Sciatic nerve (tissue), 2 donors: ENCODE measurements around the gene WHRN. TPM values are rescaled to one million over a fixed set of nuclear protein-coding genes. Genes with fewer than 3 reads are reported as not detected.
A peak's percentile ranks its signal among the peaks of the same experiment; 100 is the strongest.

Experiments
- ATAC-seq: fragments of 200-7000 bp; cut with Tn5 transposase; one replicate; pipeline ENCODE4 v1.9.1; 2020; ENCODE audit warnings: mild to moderate bottlenecking, moderate library complexity
- DNase-seq: peaks from one replicate; pipeline ENCODE4 v3.0.0-alpha.2; 2020; ENCODE audit warnings: low spot score
- intact Hi-C: fragments of 100-400 bp; cut with DNase I; formaldehyde crosslinking; loops from one replicate; pipeline ENCODE4 v1.14.2; 2022
- total RNA-seq: library from RNA; stranded (reverse); fragmentation: NEBNext Ultra II Directional; extraction: Animal tissue kit (Norgen Biotek cat#: 25700); gene quantifications from one replicate; pipeline ENCODE4 v1.2.1, GENCODE V29; 2021
- donor health status: DM: no; HTN: no; CAD: no.
- donor health status: DM: no; HTN: no; CAD: no.

WHRN gene
- total RNA-seq, 1 donor from 2014 or later = 5.3 TPM

GRCh38 chr9:114497236-114497635, 8.0 kb downstream of the WHRN start:
- intact Hi-C loops = no loop called here
- ATAC-seq (no peak), DNase-seq (no peak)

GRCh38 chr9:114496011-114496410, 9.3 kb downstream of the WHRN start:
- intact Hi-C loops = no loop called here
- ATAC-seq = no peak
- no peak for DNase-seq

GRCh38 chr9:114494776-114495569, 10.3 kb downstream of the WHRN start:
- DNase-seq (no peak), ATAC-seq (no peak)
- intact Hi-C loops = no loop called here

- intact Hi-C loops = loop anchor here (2.0 kb wide), 1 partner anchor 75 kb away; no protein-coding TSS in a partner anchor
- no peak for ATAC-seq
- DNase-seq = no peak
Observed at GRCh38 chr9:114493521-114494184, 11.6 kb downstream of the WHRN start.

GRCh38 chr9:114492991-114493390, 12.3 kb downstream of the WHRN start:
- no peak for DNase-seq
- no peak for ATAC-seq
- intact Hi-C loops = loop anchor here (2.0 kb wide), 1 partner anchor 74 kb away; no protein-coding TSS in a partner anchor

GRCh38 chr9:114491430-114492003, 13.8 kb downstream of the WHRN start:
- ATAC-seq = no peak
- DNase-seq = no peak
- intact Hi-C loops = loop anchor here (2.0 kb wide), 1 partner anchor 73 kb away; no protein-coding TSS in a partner anchor

- no peak for DNase-seq
- ATAC-seq = no peak
- intact Hi-C loops = no loop called here
Observed at GRCh38 chr9:114489928-114490327, 15.3 kb downstream of the WHRN start.

GRCh38 chr9:114488398-114489129, 16.7 kb downstream of the WHRN start:
- DNase-seq = no peak
- intact Hi-C loops = no loop called here
- ATAC-seq = no peak

- DNase-seq = no peak
- intact Hi-C loops = no loop called here
- ATAC-seq = peak; percentile 71
Observed at GRCh38 chr9:114487607-114488300, 17.5 kb downstream of the WHRN start.

- intact Hi-C loops = no loop called here
- ATAC-seq (no peak), DNase-seq (no peak)
Observed at GRCh38 chr9:114486205-114486963, 18.9 kb downstream of the WHRN start.

GRCh38 chr9:114484854-114485443, 20.3 kb downstream of the WHRN start:
- DNase-seq = no peak
- no peak for ATAC-seq
- intact Hi-C loops = no loop called here

- ATAC-seq (no peak), DNase-seq (no peak)
- intact Hi-C loops = no loop called here
Observed at GRCh38 chr9:114484215-114484853, 20.9 kb downstream of the WHRN start.

- ATAC-seq = no peak
- intact Hi-C loops = no loop called here
- no peak for DNase-seq
Observed at GRCh38 chr9:114483499-114483898, 21.8 kb downstream of the WHRN start.

GRCh38 chr9:114482593-114482992, 22.7 kb downstream of the WHRN start:
- ATAC-seq = no peak
- intact Hi-C loops = no loop called here
- no peak for DNase-seq

- intact Hi-C loops = no loop called here
- ATAC-seq = no peak
- no peak for DNase-seq
Observed at GRCh38 chr9:114481789-114482188, 23.5 kb downstream of the WHRN start.

- DNase-seq (no peak), ATAC-seq (peak; percentile 57)
- intact Hi-C loops = no loop called here
Observed at GRCh38 chr9:114480746-114481435, 24.4 kb downstream of the WHRN start.

GRCh38 chr9:114478871-114479270, 26.4 kb downstream of the WHRN start:
- intact Hi-C loops = no loop called here
- no peak for DNase-seq
- no peak for ATAC-seq
